HepG2 (cell line): ENCODE measurements around the gene PRR23E. TPM values are rescaled to one million over a fixed set of nuclear protein-coding genes. Genes with fewer than 3 reads are reported as not detected.

Source experiments
- ATAC-seq: fragments of 200-7000 bp; cut with Tn5 transposase; 3 replicates; pipeline ENCODE4 v1.9.1; 2020; ENCODE audit warnings: mild to moderate bottlenecking, moderate library complexity
- BruUV-seq: library from RNA; stranded (reverse); fragments of 400-500 nt; replicated peaks from 2 replicates; lab custom pipeline; 2021; lab: Mats Ljungman, UMichigan
- CTCF ChIA-PET: fragments of 300-600 bp; formaldehyde crosslinking; extraction: SDS; loops from one replicate; lab custom pipeline; 2021; ENCODE audit warnings: low total read pairs, inconsistent platforms, low intra/inter-chr PET ratio; lab: Yijun Ruan, JAX
- POLR2A ChIA-PET: fragments of 350-600 bp; sonication (Branson Sonifier 250); formaldehyde crosslinking; loops from one replicate; lab custom pipeline; 2020; ENCODE audit warnings: antibody characterized with exemption, inconsistent platforms; lab: Yijun Ruan, JAX
- DNase-seq: peaks from one replicate; pipeline ENCODE4 v3.0.0-alpha.2; 2015; ENCODE audit warnings: low spot score
- FAIRE-seq: peaks from 3 replicates; lab custom pipeline; 2011; peaks lifted over from hg19 to GRCh38; lab: Jason Lieb, UNC
- H2AFZ ChIP-seq: one replicate; pipeline ENCODE4 v1.6.1; 2011; ENCODE audit warnings: low read length, inconsistent platforms
- H3K27ac ChIP-seq: fragments of 300-600 bp; 3 replicates; pipeline ENCODE4 v1.8.0; 2011; ENCODE audit warnings: mixed run types, mild to moderate bottlenecking, mixed read lengths, low read length, inconsistent platforms; ENCODE audit not compliant: insufficient read depth; ENCODE audit errors: extremely low read length
- H3K27me3 ChIP-seq, 2 experiments: fragments of 200-600 bp in 1 of 2; 2 replicates in 1 of 2; 3 replicates in 1 of 2; pipeline versions ENCODE4 v1.6.0 to v1.8.0; 2011; ENCODE audit warnings: low read length in 2 of 2, mild to moderate bottlenecking in 2 of 2, moderate library complexity in 2 of 2, inconsistent platforms in 1 of 2; ENCODE audit not compliant: insufficient read depth in 2 of 2, control insufficient read depth in 1 of 2
- H3K36me3 ChIP-seq, 2 experiments: fragments of 200-600 bp in 1 of 2; replicated peaks in 1 of 2; 2 replicates in 1 of 2; 3 replicates in 1 of 2; pipeline versions ENCODE4 v1.5.1 to v1.8.0; 2011; ENCODE audit warnings: low read length in 2 of 2, inconsistent platforms in 1 of 2; ENCODE audit not compliant: insufficient read depth in 2 of 2, control insufficient read depth in 1 of 2
- H3K4me1 ChIP-seq: 2 replicates; pipeline ENCODE4 v1.5.1; 2012; ENCODE audit warnings: low read length, inconsistent platforms; ENCODE audit not compliant: insufficient read depth
- H3K4me2 ChIP-seq: 2 replicates; pipeline ENCODE4 v1.6.0; 2011; ENCODE audit warnings: low read depth, low read length, inconsistent platforms
- H3K4me3 ChIP-seq, 3 experiments: fragments of 200-600 bp in 1 of 3; sonication (generic), shearing (Covaris generic) in 1 of 3; replicated peaks in 1 of 3; 2 replicates each; pipeline ENCODE4 v1.5.1; 2011 to 2016; ENCODE audit warnings: low read length in 3 of 3, inconsistent platforms in 2 of 3, low read depth in 2 of 3, mild to moderate bottlenecking in 2 of 3, control low read depth in 1 of 3, mixed read lengths in 1 of 3; ENCODE audit not compliant: insufficient read depth in 1 of 3
- H3K79me2 ChIP-seq: one replicate; pipeline ENCODE4 v1.6.1; 2011; ENCODE audit warnings: low read length, inconsistent platforms; ENCODE audit not compliant: insufficient read depth
- H3K9ac ChIP-seq: 2 replicates; pipeline ENCODE4 v1.6.0; 2011; ENCODE audit warnings: mild to moderate bottlenecking, low read depth, low read length, inconsistent platforms; ENCODE audit not compliant: insufficient read depth
- H3K9me3 ChIP-seq: 2 replicates; pipeline ENCODE4 v1.5.1; 2012; ENCODE audit warnings: mild to moderate bottlenecking, low read length
- H4K20me1 ChIP-seq: 2 replicates; pipeline ENCODE4 v1.6.0; 2011; ENCODE audit warnings: inconsistent platforms, mild to moderate bottlenecking, low read length, moderate library complexity; ENCODE audit not compliant: insufficient read depth
- KMT2A ChIP-seq: sonication (generic); formaldehyde crosslinking; IDR thresholded peaks from 2 replicates; pipeline ENCODE4 v1.4.0; 2020; ENCODE audit warnings: missing genetic modification reagents
- TOPORS ChIP-seq: sonication (generic); formaldehyde crosslinking; IDR thresholded peaks from 2 replicates; pipeline ENCODE4 v1.8.0; 2023; ENCODE audit warnings: mild to moderate bottlenecking, missing genetic modification reagents
- ZNF556 ChIP-seq: sonication (generic); formaldehyde crosslinking; IDR thresholded peaks from 2 replicates; pipeline ENCODE4 v1.4.0; 2020; ENCODE audit warnings: mild to moderate bottlenecking, missing genetic modification reagents, borderline replicate concordance
- ZNF788 ChIP-seq: sonication (generic); formaldehyde crosslinking; IDR thresholded peaks from 2 replicates; pipeline ENCODE4 v1.5.0; 2020; ENCODE audit warnings: mild to moderate bottlenecking, missing genetic modification reagents, borderline replicate concordance
- WGBS: methylation state at CpG from one replicate; pipeline ENCODE4 v1.1.6; 2017; ENCODE audit warnings: low lambda C conversion rate; 5-methylcytosine and 5-hydroxymethylcytosine counted together
- in situ Hi-C: cut with HindIII; loops from 2 replicates; pipeline ENCODE4 v1.10.0; 2017; ENCODE audit warnings: low pct_unique_long_range_greater_than_20kb; ENCODE audit not compliant: extremely low pct_ligation_motif_present
- intact Hi-C: fragments of 100-400 bp; cut with micrococcal nuclease; formaldehyde crosslinking; loops from one replicate; pipeline ENCODE4 v1.10.0; 2022; ENCODE audit not compliant: unreplicated experiment
- polyA plus RNA-seq, 8 experiments: library from polyadenylated mRNA; depleted of rRNA in 3 of 8; stranded (reverse) in 7 of 8; unstranded in 1 of 8; fragments of >200 nt; fragmentation: Illumina TruSeq in 4 of 8; extraction: Trizol in 4 of 8; gene quantifications; 2 replicates each; pipeline versions ENCODE4 v1.2.1 to v1.2.3, GENCODE V29; 2011 to 2016; ENCODE audit warnings: low read depth in 4 of 8, missing spikeins in 1 of 8, mixed read lengths in 1 of 8; ENCODE audit not compliant: insufficient read depth in 1 of 8
- total RNA-seq, 5 experiments: library from RNA; depleted of rRNA; stranded (reverse); fragments of >200 nt; fragmentation: Illumina TruSeq; extraction: Trizol; gene quantifications; 2 replicates each; pipeline ENCODE4 v1.2.3, GENCODE V29; 2016; ENCODE audit warnings: low read depth in 1 of 5
- TF ChIP-seq, protein P1 (sequence below): sonication (generic); formaldehyde crosslinking; IDR thresholded peaks from 2 replicates; pipeline ENCODE4 v1.4.0; 2020; ENCODE audit warnings: mild to moderate bottlenecking, low read depth, missing genetic modification reagents

Gene PRR23E
- total and polyA plus RNA-seq, 2 of the 13 experiments (the other 11 are each of a cell fraction or from before 2014, with no cell fraction given) = not detected

- TF ChIP-seq KMT2A (CRISPR knock-in tag) (no peak), ZNF556 (no peak)
These were observed 31.2 kb downstream of the PRR23E start (continued) for GRCh38 chr3:127224118-127224517.

GRCh38 chr3:127226457-127226856, 33.5 kb downstream of the PRR23E start:
- 0 out of 2 replicates have a peak overlapping the region, but pooled peaks have one; percentile 18 for H3K4me2 ChIP-seq
- DNase-seq (no peak), ATAC-seq (no peak), FAIRE-seq (no peak)
- H3K79me2 ChIP-seq = no peaks in the 10 kb centered on the region
- H3K9ac ChIP-seq = no peak overlapping the region
- TF ChIP-seq TOPORS = no peak
- TF ChIP-seq, protein P1, sequence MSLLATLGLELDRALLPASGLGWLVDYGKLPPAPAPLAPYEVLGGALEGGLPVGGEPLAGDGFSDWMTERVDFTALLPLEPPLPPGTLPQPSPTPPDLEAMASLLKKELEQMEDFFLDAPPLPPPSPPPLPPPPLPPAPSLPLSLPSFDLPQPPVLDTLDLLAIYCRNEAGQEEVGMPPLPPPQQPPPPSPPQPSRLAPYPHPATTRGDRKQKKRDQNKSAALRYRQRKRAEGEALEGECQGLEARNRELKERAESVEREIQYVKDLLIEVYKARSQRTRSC = no peak
- no peak for TF ChIP-seq ZNF788 (CRISPR knock-in tag)
- no peaks in the 10 kb centered on the region for H4K20me1 ChIP-seq
- peaks cover 13% of the 10 kb centered on the region; the same call in 1 of the 2 replicates for H3K4me1 ChIP-seq
- no TSS peak for BruUV-seq
- CTCF ChIA-PET = no interaction called here
- 0 out of 6 replicates have a peak overlapping the region, but pooled peaks of 1 of the 3 experiments have one; percentile 1 for H3K4me3 ChIP-seq
- H3K27ac ChIP-seq = no peak overlapping the region
- H3K27me3 ChIP-seq = peaks cover 2 to 11% of the 10 kb centered on the region in 2 experiments; a peak in 3 of 5 replicates
- in situ Hi-C loops (no loop called here), intact Hi-C loops (no loop called here)
- no peaks in the 10 kb centered on the region for H3K9me3 ChIP-seq
- no peaks in the 10 kb centered on the region for H3K36me3 ChIP-seq
- POLR2A ChIA-PET = interaction anchor here (1.5 kb wide), 1 partner anchor 113 kb away, joined by 3 read pairs; no protein-coding TSS in a partner anchor
- H2AFZ ChIP-seq = no peak overlapping the region
- WGBS = 13% methylated on average over 3 of the region's 3 CpGs
